GM12891 (cell line): ENCODE data around the gene IGSF8.

ENCODE experiments used
- DNase-seq: peaks from one replicate; pipeline ENCODE4 v3.0.0; 2011; ENCODE audit warnings: low spot score; ENCODE audit not compliant: insufficient read length
- FAIRE-seq: peaks from 2 replicates; lab custom pipeline; 2011; peaks lifted over from hg19 to GRCh38; lab: Jason Lieb, UNC
- PAX5 ChIP-seq: IDR thresholded peaks from 2 replicates; pipeline ENCODE4 v1.6.1; 2011; ENCODE audit warnings: low read length, moderate library complexity, mild to moderate bottlenecking; ENCODE audit not compliant: insufficient read depth, severe bottlenecking
- POLR2A ChIP-seq: IDR thresholded peaks from 2 replicates; pipeline ENCODE4 v1.6.1; 2011; ENCODE audit warnings: low read depth, low read length, control low read depth
- POLR2AphosphoS5 ChIP-seq: IDR thresholded peaks from 2 replicates; pipeline ENCODE4 v1.6.1; 2011; ENCODE audit warnings: low read depth, low read length, control low read depth
- POU2F2 ChIP-seq: IDR thresholded peaks from 2 replicates; pipeline ENCODE4 v1.6.1; 2011; ENCODE audit warnings: low read depth, mild to moderate bottlenecking, control low read depth, low read length, moderate library complexity
- SPI1 ChIP-seq: IDR thresholded peaks from 2 replicates; pipeline ENCODE4 v1.6.1; 2011; ENCODE audit warnings: low read depth, low read length, control low read depth
- TAF1 ChIP-seq: IDR thresholded peaks from 2 replicates; pipeline ENCODE4 v1.6.1; 2011; ENCODE audit warnings: low read depth, low read length, control low read depth

Gene IGSF8

GRCh38 chr1:160070243-160071163 lies 27.9 kb downstream of the IGSF8 start:
- peak; percentile 55 for FAIRE-seq
- TF ChIP-seq PAX5 (no peak), POU2F2 (no peak), TAF1 (no peak), SPI1 (no peak), POLR2AphosphoS5 (no peak), POLR2A (no peak)
- DNase-seq: peak; percentile 54

- FAIRE-seq: no peak
Measured at GRCh38 chr1:160069460-160070231, 28.8 kb downstream of the IGSF8 start, which contains the start of gene KCNJ10. KCNJ10 (minus strand) TSS chr1:160070160; CDS start chr1:160042532, 27,628 bp downstream.

GRCh38 chr1:160068225-160068624 lies 30.2 kb downstream of the IGSF8 start:
- TF ChIP-seq SPI1 (no peak), TAF1 (no peak), POLR2AphosphoS5 (no peak)
- no peak for DNase-seq
- FAIRE-seq: no peak

More at GRCh38 chr1:160069460-160070231, 28.8 kb downstream of the IGSF8 start, which contains the start of gene KCNJ10:
- no peak for TF ChIP-seq TAF1
- TF ChIP-seq POU2F2: no peak
- no peak for TF ChIP-seq PAX5
- TF ChIP-seq POLR2AphosphoS5: no peak
- TF ChIP-seq SPI1: no peak
- no peak for TF ChIP-seq POLR2A
- no peak for DNase-seq

GRCh38 chr1:160066829-160067745 lies 31.3 kb downstream of the IGSF8 start:
- no peak for TF ChIP-seq POU2F2
- TF ChIP-seq PAX5: no peak
- TF ChIP-seq SPI1: no peak
- TF ChIP-seq TAF1: no peak
- TF ChIP-seq POLR2AphosphoS5: no peak
- no peak for TF ChIP-seq POLR2A
- DNase-seq (no peak), FAIRE-seq (no peak)

- no peak for FAIRE-seq
- TF ChIP-seq PAX5: no peak
- TF ChIP-seq TAF1: no peak
- TF ChIP-seq POLR2AphosphoS5: no peak
- no peak for TF ChIP-seq POU2F2
- TF ChIP-seq POLR2A: no peak
- TF ChIP-seq SPI1: no peak
Measured at GRCh38 chr1:160064746-160065145, 33.7 kb downstream of the IGSF8 start.

GRCh38 chr1:160064164-160064563 lies 34.3 kb downstream of the IGSF8 start:
- no peak for DNase-seq
- no peak for TF ChIP-seq PAX5
- no peak for TF ChIP-seq SPI1
- TF ChIP-seq POU2F2: no peak
- no peak for TF ChIP-seq TAF1
- TF ChIP-seq POLR2A: no peak
- TF ChIP-seq POLR2AphosphoS5: no peak
- no peak for FAIRE-seq

More at GRCh38 chr1:160064746-160065145, 33.7 kb downstream of the IGSF8 start:
- DNase-seq: no peak

GRCh38 chr1:160063176-160063575 lies 35.2 kb downstream of the IGSF8 start:
- DNase-seq: no peak
- no peak for TF ChIP-seq SPI1
- no peak for TF ChIP-seq POU2F2
- no peak for TF ChIP-seq TAF1
- TF ChIP-seq POLR2A: no peak
- TF ChIP-seq POLR2AphosphoS5: no peak
- TF ChIP-seq PAX5: no peak
- no peak for FAIRE-seq

- DNase-seq: no peak
- no peak for FAIRE-seq
- TF ChIP-seq POLR2AphosphoS5 (no peak), POU2F2 (no peak), POLR2A (no peak), SPI1 (no peak), PAX5 (no peak), TAF1 (no peak)
Measured at GRCh38 chr1:160062230-160062532, 36.2 kb downstream of the IGSF8 start.
